MM.1S (cell line): ENCODE results near the gene RFTN1.

Source experiments
- DNase-seq: peaks from one replicate; pipeline ENCODE4 v3.0.0-alpha.2; 2015
- H2AFZ ChIP-seq: fragments of 300-600 bp; sonication (generic); 2 replicates; pipeline ENCODE4 v1.6.0; 2016; ENCODE audit warnings: antibody characterized with exemption, low read length
- H3F3A ChIP-seq: fragments of 300-600 bp; sonication (generic); 2 replicates; pipeline ENCODE4 v1.6.1; 2016; ENCODE audit warnings: mild to moderate bottlenecking, antibody characterized with exemption, low read length, moderate library complexity, mixed read lengths; ENCODE audit not compliant: insufficient read depth
- H3K27ac ChIP-seq: fragments of 300-600 bp; sonication (generic); 2 replicates; pipeline ENCODE4 v1.5.1; 2016; ENCODE audit warnings: mild to moderate bottlenecking, low read length
- H3K27me3 ChIP-seq: fragments of 300-600 bp; sonication (generic); replicated peaks from 2 replicates; pipeline ENCODE4 v1.6.0; 2016; ENCODE audit warnings: low read length; ENCODE audit not compliant: insufficient read depth
- H3K36me3 ChIP-seq: fragments of 300-600 bp; sonication (generic); replicated peaks from 2 replicates; pipeline ENCODE4 v1.6.1; 2016; ENCODE audit warnings: mild to moderate bottlenecking, low read length, mixed read lengths; ENCODE audit not compliant: insufficient read depth
- H3K4me1 ChIP-seq: fragments of 300-600 bp; sonication (generic); 2 replicates; pipeline ENCODE4 v1.6.1; 2016; ENCODE audit warnings: low read length, mixed read lengths
- H3K4me2 ChIP-seq: fragments of 300-600 bp; sonication (generic); 2 replicates; pipeline ENCODE4 v1.6.0; 2016; ENCODE audit warnings: low read depth, low read length
- H3K4me3 ChIP-seq: fragments of 300-600 bp; sonication (generic); 2 replicates; pipeline ENCODE4 v1.5.1; 2016; ENCODE audit warnings: low read length, mixed read lengths
- H3K79me2 ChIP-seq: fragments of 300-600 bp; sonication (generic); 2 replicates; pipeline ENCODE4 v1.6.1; 2016; ENCODE audit warnings: mixed run types, low read length, mixed read lengths
- H3K9ac ChIP-seq: fragments of 300-600 bp; sonication (generic); 2 replicates; pipeline ENCODE4 v1.6.1; 2016; ENCODE audit warnings: low read length, mixed read lengths
- H3K9me2 ChIP-seq: fragments of 300-600 bp; sonication (generic); replicated peaks from 2 replicates; pipeline ENCODE4 v1.6.1; 2016; ENCODE audit warnings: mild to moderate bottlenecking, low read length, mixed read lengths; ENCODE audit not compliant: insufficient read depth
- H3K9me3 ChIP-seq: fragments of 300-600 bp; sonication (generic); replicated peaks from 2 replicates; pipeline ENCODE4 v1.6.1; 2016; ENCODE audit warnings: mild to moderate bottlenecking, low read length, mixed read lengths; ENCODE audit not compliant: insufficient read depth
- H4K20me1 ChIP-seq: fragments of 300-600 bp; sonication (generic); 2 replicates; pipeline ENCODE4 v1.6.1; 2016; ENCODE audit warnings: mild to moderate bottlenecking, low read length, moderate library complexity, mixed read lengths; ENCODE audit not compliant: insufficient read depth
- EZH2 ChIP-seq: fragments of 300-600 bp; sonication (generic); optimal IDR thresholded peaks from 2 replicates; pipeline ENCODE3; 2017; ENCODE audit warnings: low read depth, mild to moderate bottlenecking, antibody characterized with exemption, low read length, mixed read lengths
- EZH2phosphoT487 ChIP-seq: fragments of 300-600 bp; sonication (generic); IDR thresholded peaks from 2 replicates; pipeline ENCODE4 v1.6.1; 2018; ENCODE audit warnings: antibody characterized with exemption, low read length
- TF ChIP-seq, protein P1 (sequence below): fragments of 300-600 bp; sonication (generic); IDR thresholded peaks from 2 replicates; pipeline ENCODE4 v1.5.1; 2016; ENCODE audit warnings: antibody characterized with exemption, low read length, mixed read lengths

RFTN1 gene

DNA sequence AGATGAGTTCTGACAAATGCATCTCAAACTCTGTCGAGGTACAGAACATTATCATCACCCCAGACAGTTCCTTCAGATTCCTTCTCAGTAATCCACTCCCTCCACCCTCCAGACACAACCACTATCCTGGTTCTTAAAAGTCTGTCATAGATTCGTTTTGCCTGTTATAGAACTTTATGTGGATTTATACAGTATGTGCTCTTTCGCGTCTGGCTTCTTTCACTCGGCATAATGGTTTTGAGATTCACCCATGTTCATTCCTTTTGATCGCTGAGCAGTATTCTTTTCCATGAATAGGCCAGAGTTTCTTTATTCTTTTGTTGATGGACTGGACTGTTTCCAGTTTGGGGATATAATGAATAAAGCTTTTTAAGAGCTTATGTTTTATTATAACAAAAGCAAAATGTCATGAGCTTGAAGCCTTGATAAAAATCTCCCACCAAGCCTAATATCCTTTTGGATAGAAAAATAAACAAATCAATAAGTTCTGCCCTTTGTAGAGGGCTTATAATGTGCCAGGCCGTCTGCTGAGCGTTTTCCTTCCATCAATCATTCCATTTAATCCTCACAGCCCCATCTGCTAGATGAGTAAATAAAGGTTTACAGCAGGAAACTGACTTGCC lies 21.3 kb upstream of the RFTN1 start:
- Histone ChIP-seq H3K9ac (no peak overlapping the region), H3K9me2 (no peaks in the 10 kb centered on the region)

DNA sequence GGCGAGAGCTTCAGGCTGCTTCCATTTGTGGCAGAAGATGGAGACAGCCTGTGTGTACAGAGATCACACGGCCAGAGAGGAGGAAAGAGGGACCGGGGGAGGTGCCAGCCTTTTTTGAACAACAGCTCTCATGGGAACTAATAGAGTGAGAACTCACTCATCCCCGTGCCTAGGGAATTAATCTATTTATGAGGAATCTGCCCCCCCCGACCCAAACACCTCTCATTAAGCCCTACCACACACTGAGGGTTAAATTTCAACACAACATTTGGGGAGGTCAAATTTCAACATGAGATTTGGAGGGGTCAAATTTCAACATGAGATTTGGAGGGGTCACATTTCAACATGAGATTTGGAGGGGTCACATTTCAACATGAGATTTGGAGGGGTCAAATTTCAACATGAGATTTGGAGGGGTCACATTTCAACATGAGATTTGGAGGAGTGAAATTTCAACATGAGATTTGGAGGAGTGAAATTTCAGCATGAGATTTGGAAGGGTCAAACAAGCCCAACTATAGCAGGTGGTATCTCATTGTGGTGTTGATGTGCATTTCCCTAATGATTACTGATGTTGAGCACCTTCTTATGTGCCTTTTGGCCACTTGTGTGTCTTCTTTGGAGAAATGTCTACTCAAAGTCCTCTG lies 20.6 kb upstream of the RFTN1 start:
- H3K27me3 ChIP-seq = no peaks in the 10 kb centered on the region
- no peaks in the 10 kb centered on the region for H3K36me3 ChIP-seq
- no peak overlapping the region for H3K27ac ChIP-seq
- H3K9me2 ChIP-seq = no peaks in the 10 kb centered on the region
- H3K79me2 ChIP-seq = no peaks in the 10 kb centered on the region
- no peaks in the 10 kb centered on the region for H3K4me1 ChIP-seq
- TF ChIP-seq, protein P1, sequence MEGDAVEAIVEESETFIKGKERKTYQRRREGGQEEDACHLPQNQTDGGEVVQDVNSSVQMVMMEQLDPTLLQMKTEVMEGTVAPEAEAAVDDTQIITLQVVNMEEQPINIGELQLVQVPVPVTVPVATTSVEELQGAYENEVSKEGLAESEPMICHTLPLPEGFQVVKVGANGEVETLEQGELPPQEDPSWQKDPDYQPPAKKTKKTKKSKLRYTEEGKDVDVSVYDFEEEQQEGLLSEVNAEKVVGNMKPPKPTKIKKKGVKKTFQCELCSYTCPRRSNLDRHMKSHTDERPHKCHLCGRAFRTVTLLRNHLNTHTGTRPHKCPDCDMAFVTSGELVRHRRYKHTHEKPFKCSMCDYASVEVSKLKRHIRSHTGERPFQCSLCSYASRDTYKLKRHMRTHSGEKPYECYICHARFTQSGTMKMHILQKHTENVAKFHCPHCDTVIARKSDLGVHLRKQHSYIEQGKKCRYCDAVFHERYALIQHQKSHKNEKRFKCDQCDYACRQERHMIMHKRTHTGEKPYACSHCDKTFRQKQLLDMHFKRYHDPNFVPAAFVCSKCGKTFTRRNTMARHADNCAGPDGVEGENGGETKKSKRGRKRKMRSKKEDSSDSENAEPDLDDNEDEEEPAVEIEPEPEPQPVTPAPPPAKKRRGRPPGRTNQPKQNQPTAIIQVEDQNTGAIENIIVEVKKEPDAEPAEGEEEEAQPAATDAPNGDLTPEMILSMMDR = no peak
- TF ChIP-seq EZH2phosphoT487 (no peak), EZH2 (no peak)
- H3K9me3 ChIP-seq = no peaks in the 10 kb centered on the region
- no peak overlapping the region for H3K9ac ChIP-seq
- H3F3A ChIP-seq = no peaks in the 10 kb centered on the region
- no peak overlapping the region for H3K4me2 ChIP-seq
- no peak overlapping the region for H3K4me3 ChIP-seq
- no peak for DNase-seq
- no peak overlapping the region for H2AFZ ChIP-seq
- H4K20me1 ChIP-seq = no peaks in the 10 kb centered on the region

More for the DNA sequence above, 21.3 kb upstream of the RFTN1 start:
- H3K9me3 ChIP-seq = no peaks in the 10 kb centered on the region
- H3K36me3 ChIP-seq = no peaks in the 10 kb centered on the region
- H4K20me1 ChIP-seq = no peaks in the 10 kb centered on the region
- no peak for DNase-seq
- TF ChIP-seq EZH2phosphoT487 (no peak), EZH2 (no peak)
- TF ChIP-seq, protein P1 = no peak
- H3K4me1 ChIP-seq = no peaks in the 10 kb centered on the region
- no peak overlapping the region for H3K4me2 ChIP-seq
- H3K79me2 ChIP-seq = no peaks in the 10 kb centered on the region
- no peaks in the 10 kb centered on the region for H3K27me3 ChIP-seq
- no peak overlapping the region for H2AFZ ChIP-seq
- no peak overlapping the region for H3K27ac ChIP-seq
- H3F3A ChIP-seq = no peaks in the 10 kb centered on the region
- H3K4me3 ChIP-seq = no peak overlapping the region

DNA sequence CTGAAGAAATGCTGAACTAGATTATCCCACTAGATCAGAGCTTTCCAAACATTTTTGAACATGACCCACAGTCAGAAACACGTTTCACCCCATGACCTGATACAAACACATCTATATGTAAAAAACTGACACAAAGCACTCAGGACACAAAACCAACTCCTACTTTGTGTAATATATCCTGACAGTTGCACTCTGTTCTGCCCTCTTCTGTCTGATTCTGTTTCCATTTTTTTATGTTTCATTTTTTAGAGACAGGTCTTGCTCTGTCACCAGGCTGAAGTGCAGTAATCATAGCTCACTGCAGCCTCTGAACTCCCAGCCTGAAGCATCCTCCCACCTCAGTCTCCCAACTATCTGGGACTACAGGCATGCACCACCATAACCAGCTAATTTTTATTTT lies 15.8 kb upstream of the RFTN1 start:
- no peak overlapping the region for H2AFZ ChIP-seq
- H3K9me3 ChIP-seq = no peaks in the 10 kb centered on the region
- TF ChIP-seq, protein P1 = no peak
- no peak for TF ChIP-seq EZH2
- TF ChIP-seq EZH2phosphoT487 = no peak
- no peaks in the 10 kb centered on the region for H3F3A ChIP-seq
- H3K9ac ChIP-seq = no peak overlapping the region
- no peaks in the 10 kb centered on the region for H3K79me2 ChIP-seq
- no peaks in the 10 kb centered on the region for H3K4me1 ChIP-seq
- no peak overlapping the region for H3K4me3 ChIP-seq
- H3K4me2 ChIP-seq = no peak overlapping the region
- H3K36me3 ChIP-seq = no peaks in the 10 kb centered on the region
- H3K27me3 ChIP-seq = no peaks in the 10 kb centered on the region
- DNase-seq = no peak
- H3K27ac ChIP-seq = no peak overlapping the region
- no peaks in the 10 kb centered on the region for H3K9me2 ChIP-seq
- H4K20me1 ChIP-seq = no peaks in the 10 kb centered on the region
